Measurements from ENCODE around the gene TNNT2.

- TF ChIP-seq CTCF (IDR thresholded peaks at IDR 0.05) (no peak), POLR2A (IDR thresholded peaks at IDR 0.05) (no peak)
Observed at GRCh38 chr1:201353186-201353940, 24.1 kb downstream of the TNNT2 start.
